Muscle of leg (tissue), 11 donors: ENCODE measurements around the gene MYO3B. TPM values are rescaled to one million over a fixed set of nuclear protein-coding genes. Genes with fewer than 3 reads are reported as not detected.
"Not testable (repeated sequence)": the region's sequence is repeated elsewhere in the genome, so short reads cannot be mapped to it uniquely, and the experiment has no call there.

Experiments used
- DNase-seq: peaks from one replicate; pipeline ENCODE4 v3.0.0; 2013
- H3K27ac ChIP-seq: one replicate; pipeline ENCODE4 v1.5.1; 2013; ENCODE audit warnings: mild to moderate bottlenecking, low read length, control low read depth
- H3K27me3 ChIP-seq: one replicate; pipeline ENCODE4 v1.6.1; 2013; ENCODE audit warnings: low read length; ENCODE audit not compliant: control insufficient read depth, insufficient read depth
- H3K36me3 ChIP-seq: one replicate; pipeline ENCODE4 v1.6.1; 2013; ENCODE audit warnings: low read length; ENCODE audit not compliant: control insufficient read depth, insufficient read depth
- H3K4me1 ChIP-seq: one replicate; pipeline ENCODE4 v1.6.1; 2013; ENCODE audit warnings: low read length; ENCODE audit not compliant: control insufficient read depth, insufficient read depth
- H3K4me3 ChIP-seq: one replicate; pipeline ENCODE4 v1.5.1; 2013; ENCODE audit warnings: low read length, control low read depth
- H3K9me3 ChIP-seq: replicated peaks from 2 replicates; pipeline ENCODE4 v1.6.1; 2013; ENCODE audit warnings: low read depth, low read length; ENCODE audit not compliant: control insufficient read depth
- WGBS: methylation state at CpG from one replicate; pipeline ENCODE4 v1.1.5; 2013; ENCODE audit warnings: missing lambda C conversion rate; ENCODE audit not compliant: insufficient coverage; 5-methylcytosine and 5-hydroxymethylcytosine counted together
- polyA plus RNA-seq, 8 donors: library from polyadenylated mRNA; unstranded; fragments of 120-200 nt; gene quantifications; one replicate each; pipeline versions ENCODE4 v1.2.1 to v1.2.3, GENCODE V29; 2013; ENCODE audit warnings: inconsistent platforms in 1 of 8, low replicate concordance in 1 of 8; ENCODE audit not compliant: insufficient read length in 8 of 8, insufficient read depth in 1 of 8
- total RNA-seq: library from RNA; stranded (reverse); fragments of 120-200 nt; gene quantifications from one replicate; pipeline ENCODE4 v1.2.4, GENCODE V29; 2013

Gene MYO3B
- total and polyA plus RNA-seq, 9 donors, result 0.12 to 0.79 (median 0.18) TPM

- Histone ChIP-seq H3K27me3 (no peaks in the 10 kb centered on the region), H3K4me1 (no peaks in the 10 kb centered on the region), H3K36me3 (no peaks in the 10 kb centered on the region), H3K27ac (no peak overlapping the region), H3K4me3 (no peak overlapping the region), H3K9me3 (no peaks in the 10 kb centered on the region)
- DNase-seq, result no peak
- WGBS, result no CpG with 5 or more reads among the region's 2 CpGs
Measured at GRCh38 chr2:170345607-170346006, 167.7 kb downstream of the MYO3B start.

- H3K36me3 ChIP-seq, H3K9me3 ChIP-seq, DNase-seq, H3K4me3 ChIP-seq, H3K27ac ChIP-seq, H3K27me3 ChIP-seq, H3K4me1 ChIP-seq: not testable (repeated sequence)
- no CpG with 5 or more reads among the region's 5 CpGs for WGBS
Measured at GRCh38 chr2:170349269-170349668, 171.3 kb downstream of the MYO3B start.

DNA sequence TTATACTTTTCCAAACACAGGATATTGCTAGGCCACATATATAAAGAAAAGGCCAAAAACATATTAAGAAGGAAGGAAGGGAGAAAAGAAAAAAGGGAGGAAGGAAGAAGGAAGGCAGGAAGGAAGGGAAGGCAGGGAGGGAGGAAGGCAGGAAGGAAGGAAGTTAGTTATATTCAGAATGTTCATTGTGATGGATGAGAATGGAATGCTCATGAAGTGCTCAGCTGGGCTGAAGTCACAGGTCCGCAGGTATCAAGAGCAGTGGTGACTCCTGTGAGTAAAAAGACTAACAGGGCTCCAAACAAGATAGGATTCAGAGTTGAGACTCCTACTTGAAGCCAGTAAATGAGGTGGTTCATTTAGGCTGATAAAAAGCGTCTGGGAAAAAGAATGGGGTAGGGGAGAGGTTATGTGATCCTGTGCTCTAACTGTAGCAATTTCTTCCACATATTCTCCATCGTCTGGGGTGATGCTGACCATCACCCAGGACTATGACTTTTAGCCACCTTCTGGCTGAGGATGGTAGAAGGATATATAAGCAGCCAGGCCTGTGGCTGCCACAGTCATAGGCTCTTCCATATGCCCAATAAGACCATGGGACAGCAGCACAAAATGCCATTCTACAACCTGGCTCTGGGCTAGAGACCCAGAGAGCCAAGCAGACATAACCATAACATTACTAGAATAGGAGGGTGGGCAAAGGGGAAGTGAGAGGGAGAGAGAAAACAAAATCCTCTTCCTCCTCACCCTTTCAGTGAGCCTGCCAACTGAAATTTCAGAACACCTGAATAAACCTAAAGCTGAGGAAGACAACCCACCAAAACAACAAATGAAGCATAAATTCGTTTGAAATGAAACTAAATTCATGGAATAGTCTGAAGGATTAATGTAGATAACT is 173.2 kb downstream of the MYO3B start:
- H3K27me3 ChIP-seq, result no peaks in the 10 kb centered on the region
- H3K36me3 ChIP-seq, result no peaks in the 10 kb centered on the region
- DNase-seq, result no peak
- H3K27ac ChIP-seq, result no peak overlapping the region
- no peak overlapping the region for H3K4me3 ChIP-seq
- H3K4me1 ChIP-seq, result no peaks in the 10 kb centered on the region
- no peaks in the 10 kb centered on the region for H3K9me3 ChIP-seq
- WGBS, result 25% methylated on average over 1 of the region's 4 CpGs

- H3K9me3 ChIP-seq, result no peaks in the 10 kb centered on the region
- no peaks in the 10 kb centered on the region for H3K4me1 ChIP-seq
- no peak overlapping the region for H3K4me3 ChIP-seq
- no peak overlapping the region for H3K27ac ChIP-seq
- DNase-seq, result no peak
- WGBS, result no CpG with 5 or more reads among the region's 2 CpGs
- no peaks in the 10 kb centered on the region for H3K27me3 ChIP-seq
- H3K36me3 ChIP-seq, result no peaks in the 10 kb centered on the region
Measured at GRCh38 chr2:170353723-170354122, 175.8 kb downstream of the MYO3B start.

DNA sequence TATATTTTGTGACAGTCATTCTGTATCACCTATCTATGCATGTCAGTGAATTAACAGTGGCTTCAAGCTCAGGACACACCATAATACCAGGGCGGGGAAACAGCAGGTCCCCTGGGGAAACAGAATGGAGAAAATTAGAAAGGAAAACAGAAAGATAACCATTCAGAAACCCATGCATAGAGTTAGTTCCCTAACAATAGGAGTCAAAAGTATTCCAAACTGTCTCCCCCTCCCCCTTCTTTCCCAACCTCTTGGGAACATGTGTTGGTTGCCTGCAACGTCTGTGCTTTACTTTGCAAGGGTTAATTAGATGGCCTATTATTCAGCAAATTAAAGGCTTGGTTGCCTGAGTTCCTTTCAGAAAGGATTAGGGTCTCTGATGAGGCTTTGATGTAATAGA is 176.4 kb downstream of the MYO3B start:
- WGBS, result no CpG with 5 or more reads among the region's 2 CpGs
- Histone ChIP-seq H3K4me3 (no peak overlapping the region), H3K27me3 (no peaks in the 10 kb centered on the region), H3K9me3 (no peaks in the 10 kb centered on the region), H3K36me3 (no peaks in the 10 kb centered on the region), H3K27ac (no peak overlapping the region), H3K4me1 (no peaks in the 10 kb centered on the region)
- DNase-seq, result no peak

DNA sequence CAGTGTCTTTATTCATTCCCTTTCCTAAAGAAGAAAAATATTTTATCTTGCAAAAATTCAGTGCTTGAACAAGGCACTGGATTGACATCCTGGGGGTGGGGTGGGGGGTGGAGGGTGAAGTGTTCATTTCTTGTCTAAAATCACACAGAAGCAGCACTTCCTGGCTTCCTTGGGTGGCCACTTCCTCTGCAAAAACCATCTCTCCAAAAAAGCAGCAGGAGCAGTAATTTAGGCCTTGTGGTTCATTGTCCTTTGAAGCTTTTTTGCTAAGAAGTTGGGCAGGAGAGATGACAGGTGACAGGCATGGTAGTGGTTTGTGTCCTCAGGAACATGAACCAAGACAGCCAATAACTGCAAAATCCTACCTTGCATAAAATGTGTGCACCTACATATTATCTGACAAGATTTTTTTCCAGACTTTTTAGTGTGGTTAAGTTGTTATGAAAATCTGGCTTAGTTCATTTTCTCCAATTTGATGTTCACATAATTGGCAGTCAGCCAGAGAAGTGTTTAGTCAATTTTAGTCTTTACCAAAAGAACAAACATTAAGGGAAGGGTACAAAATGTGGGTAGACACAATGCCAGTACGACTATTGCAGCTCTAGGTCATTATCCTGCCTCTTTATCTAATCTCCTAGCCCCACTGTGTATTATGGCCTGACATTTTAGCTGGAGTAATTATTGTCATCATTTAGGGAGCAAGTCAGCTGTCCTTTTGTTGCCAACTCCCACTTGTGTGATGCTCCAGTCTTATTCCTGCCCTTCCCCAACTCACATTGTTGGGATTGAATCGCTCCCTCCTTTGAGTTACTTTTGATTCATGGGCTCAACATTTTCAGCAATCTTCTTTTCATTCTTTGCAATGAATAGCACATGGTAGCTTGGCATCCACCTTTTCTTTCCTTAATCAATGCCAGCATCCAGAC is 177.2 kb downstream of the MYO3B start:
- no peaks in the 10 kb centered on the region for H3K27me3 ChIP-seq
- 83% methylated on average over 1 of the region's 2 CpGs for WGBS

DNA sequence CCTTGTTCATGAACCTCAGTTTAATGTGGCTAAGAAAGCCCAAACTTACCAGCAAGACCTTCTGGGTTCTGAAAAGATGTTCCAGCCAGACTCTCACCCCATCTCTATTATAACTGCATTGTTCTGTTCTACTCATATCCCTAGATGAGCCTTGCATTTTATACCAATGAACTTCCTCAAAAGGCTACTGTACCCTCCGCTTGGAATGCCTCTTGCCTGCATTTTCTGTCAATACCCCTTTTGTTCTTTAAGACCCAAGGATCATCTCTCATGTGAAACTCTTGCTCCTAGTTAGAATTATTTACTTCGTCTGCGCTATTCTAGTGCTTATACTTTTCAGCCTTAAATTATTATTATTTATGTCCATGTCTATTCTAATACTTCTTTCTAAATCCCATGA is 181.5 kb downstream of the MYO3B start:
- H3K36me3 ChIP-seq, result no peaks in the 10 kb centered on the region
- peaks cover 16% of the 10 kb centered on the region for H3K27me3 ChIP-seq
- no peak overlapping the region for H3K27ac ChIP-seq
- no peaks in the 10 kb centered on the region for H3K9me3 ChIP-seq
- WGBS, result 71% methylated on average over 1 of the region's 3 CpGs
- no peak for DNase-seq
- H3K4me1 ChIP-seq, result no peaks in the 10 kb centered on the region
- H3K4me3 ChIP-seq, result no peak overlapping the region

More for the DNA sequence above, 177.2 kb downstream of the MYO3B start:
- DNase-seq, result no peak
- Histone ChIP-seq H3K36me3 (no peaks in the 10 kb centered on the region), H3K9me3 (no peaks in the 10 kb centered on the region), H3K27ac (no peak overlapping the region), H3K4me1 (no peaks in the 10 kb centered on the region), H3K4me3 (no peak overlapping the region)

DNA sequence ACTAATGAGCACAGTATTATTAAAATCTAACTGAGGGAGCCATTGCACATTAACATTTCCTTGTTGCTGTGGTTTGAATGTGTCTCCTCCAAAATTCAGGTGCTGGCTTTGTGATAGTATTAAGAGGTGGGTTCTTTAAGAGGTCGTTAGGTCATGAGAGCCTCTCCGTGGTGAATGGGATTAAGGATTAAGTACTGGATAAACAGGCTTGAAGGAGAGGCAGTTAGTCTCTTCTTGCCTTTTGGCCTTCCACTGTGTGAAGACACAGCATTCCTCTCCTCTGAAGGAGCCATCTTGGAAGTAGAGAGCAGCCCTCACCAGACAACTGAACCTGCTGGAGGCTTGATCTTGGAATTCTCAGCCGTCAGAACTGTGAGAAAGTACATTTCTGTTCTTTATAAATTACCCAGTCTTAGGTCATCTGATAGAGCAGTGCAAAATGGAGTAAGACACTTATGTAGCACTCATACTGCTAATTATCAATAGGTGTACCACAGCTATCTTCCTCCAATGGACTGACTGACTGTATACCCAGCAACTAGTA is 182.7 kb downstream of the MYO3B start:
- DNase-seq, result no peak
- H3K36me3 ChIP-seq, result no peaks in the 10 kb centered on the region
- no CpG with 5 or more reads among the region's 3 CpGs for WGBS
- H3K4me3 ChIP-seq, result no peak overlapping the region
- H3K9me3 ChIP-seq, result no peaks in the 10 kb centered on the region
- H3K27me3 ChIP-seq, result peaks cover 20% of the 10 kb centered on the region
- no peaks in the 10 kb centered on the region for H3K4me1 ChIP-seq
- no peak overlapping the region for H3K27ac ChIP-seq

DNA sequence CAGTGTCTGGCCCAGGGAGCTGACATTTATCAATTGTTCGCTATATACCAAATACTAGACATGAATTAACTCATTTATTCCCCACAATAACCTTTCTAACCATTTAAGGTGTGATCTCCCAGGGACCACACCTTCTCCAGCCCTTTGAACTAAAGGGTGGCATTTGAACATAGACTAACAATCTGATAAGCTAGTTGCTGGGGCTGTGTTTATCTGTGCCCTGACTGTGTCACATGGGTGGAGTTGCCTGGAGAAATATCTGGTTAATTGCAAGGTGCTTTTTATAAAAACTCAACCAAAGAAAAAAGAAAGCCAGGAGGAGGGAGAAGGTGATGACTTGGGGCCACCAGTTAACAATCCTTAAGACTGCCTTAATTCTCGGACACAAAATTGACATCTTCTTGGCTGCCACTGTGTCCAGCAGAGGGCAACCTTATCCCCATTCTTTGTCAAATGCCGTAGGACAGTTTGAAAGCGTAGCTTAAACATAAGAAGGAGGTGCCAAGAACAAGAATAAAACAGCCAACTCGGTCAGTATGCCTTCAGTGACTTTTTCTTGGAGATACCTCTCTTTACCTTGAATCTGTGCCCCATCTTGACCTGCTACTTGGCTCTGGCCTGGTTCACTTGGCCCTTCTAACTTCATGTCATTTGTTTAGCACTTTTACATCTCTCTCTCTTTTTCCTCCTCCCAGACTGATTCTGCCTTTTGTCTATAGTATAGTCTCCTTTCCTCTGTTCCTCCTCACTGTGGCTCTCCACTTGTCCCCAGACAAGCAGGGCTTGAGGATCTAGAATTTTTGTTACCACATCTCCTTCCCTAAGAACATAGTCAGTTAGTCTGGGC is 183.4 kb downstream of the MYO3B start:
- H3K27me3 ChIP-seq, result peaks cover 22% of the 10 kb centered on the region
- no peak overlapping the region for H3K4me3 ChIP-seq
- no peaks in the 10 kb centered on the region for H3K36me3 ChIP-seq
- H3K4me1 ChIP-seq, result no peaks in the 10 kb centered on the region
- H3K27ac ChIP-seq, result no peak overlapping the region
- H3K9me3 ChIP-seq, result no peaks in the 10 kb centered on the region
- peak; percentile 42 for DNase-seq
- WGBS, result 19% methylated on average over 4 of the region's 5 CpGs
